Astrocyte of the hippocampus (primary cell): ENCODE results near the gene NTHL1.

Experiments used
- DNase-seq: peaks from one replicate; pipeline ENCODE4 v3.0.0; 2011; ENCODE audit warnings: low read depth, low spot score

The NTHL1 gene

DNA sequence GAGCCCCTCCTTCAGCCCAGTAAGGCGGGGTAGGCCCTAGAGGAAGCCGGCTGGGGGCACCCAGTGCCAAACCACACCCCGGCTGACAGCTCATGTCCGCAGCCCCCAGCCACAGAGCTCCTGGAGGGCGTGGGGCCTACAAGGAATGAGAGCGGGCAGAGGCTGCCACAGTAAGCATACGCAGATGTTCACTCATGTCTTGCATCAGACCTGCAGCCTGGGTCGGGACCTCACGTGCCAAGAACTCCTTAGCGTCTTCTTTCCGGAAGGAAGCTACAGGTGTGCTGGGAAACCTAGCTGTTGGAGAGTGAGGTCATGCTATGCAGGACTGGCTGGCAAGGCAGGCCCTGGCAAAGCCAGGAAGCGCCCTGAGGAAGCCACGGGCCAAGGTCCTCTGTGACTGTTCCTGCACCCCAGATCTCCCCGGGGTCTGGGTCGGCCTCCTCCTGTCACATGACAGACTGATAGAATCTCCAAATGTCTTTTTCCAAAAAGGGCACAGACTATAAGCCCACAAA is 39.6 kb downstream of the NTHL1 start:
- DNase-seq = no peak

DNA sequence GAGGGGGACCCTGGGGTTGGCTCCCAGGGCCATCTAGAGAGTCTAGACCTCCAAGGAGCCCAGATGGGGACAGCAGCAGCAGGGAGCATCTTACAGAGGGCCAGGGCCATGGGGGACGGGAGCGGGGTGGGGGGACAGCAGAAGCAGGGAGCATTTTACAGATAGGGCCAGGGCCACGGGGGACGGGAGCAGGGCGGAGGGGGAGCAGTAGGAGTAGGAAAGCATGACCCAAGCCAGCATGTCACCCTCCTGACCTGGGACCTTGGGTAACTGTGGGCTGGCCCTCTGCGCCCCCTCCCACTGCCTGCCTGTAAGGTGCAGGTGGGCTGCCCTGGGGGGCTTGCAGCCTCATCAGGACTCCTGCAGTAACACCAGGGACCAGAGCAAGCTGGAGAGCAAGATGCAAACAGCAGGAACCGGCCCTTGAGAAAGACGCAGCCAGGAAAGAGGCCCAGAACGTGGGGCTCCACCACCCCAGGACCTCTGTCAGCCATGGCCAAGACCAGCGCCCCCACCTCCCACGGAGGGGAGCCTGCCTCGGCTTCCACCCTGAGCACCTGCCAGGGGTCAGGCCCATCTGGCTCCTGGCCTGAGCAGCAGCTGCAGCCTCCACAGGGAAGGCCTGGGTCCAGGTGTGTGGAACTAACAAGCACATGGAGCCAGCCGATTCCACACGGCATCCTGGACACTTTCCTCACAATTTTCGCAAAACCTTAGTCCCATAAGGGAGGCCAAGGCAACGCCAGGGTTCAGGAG is 40.4 kb downstream of the NTHL1 start:
- DNase-seq = no peak

DNA sequence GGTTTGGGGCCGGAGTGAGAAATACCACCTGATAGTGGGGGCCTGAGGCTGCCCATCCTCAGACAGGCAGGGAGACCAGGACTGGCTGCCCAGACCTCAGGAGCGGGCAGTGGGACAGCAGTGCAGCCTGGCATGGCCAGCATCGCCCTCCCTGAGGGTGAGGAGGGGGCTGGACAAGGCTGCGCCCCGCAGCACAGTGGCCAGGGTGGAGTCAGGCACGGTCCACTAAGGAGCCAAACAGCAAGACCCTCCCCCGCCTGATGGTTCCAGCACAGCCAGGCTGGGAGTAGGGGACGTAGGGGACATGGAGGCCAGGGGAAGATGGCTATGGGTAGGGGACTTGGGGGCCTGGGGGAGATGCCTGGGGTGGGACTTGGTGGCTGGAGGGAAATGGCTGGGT is 41.3 kb downstream of the NTHL1 start:
- no peak for DNase-seq

DNA sequence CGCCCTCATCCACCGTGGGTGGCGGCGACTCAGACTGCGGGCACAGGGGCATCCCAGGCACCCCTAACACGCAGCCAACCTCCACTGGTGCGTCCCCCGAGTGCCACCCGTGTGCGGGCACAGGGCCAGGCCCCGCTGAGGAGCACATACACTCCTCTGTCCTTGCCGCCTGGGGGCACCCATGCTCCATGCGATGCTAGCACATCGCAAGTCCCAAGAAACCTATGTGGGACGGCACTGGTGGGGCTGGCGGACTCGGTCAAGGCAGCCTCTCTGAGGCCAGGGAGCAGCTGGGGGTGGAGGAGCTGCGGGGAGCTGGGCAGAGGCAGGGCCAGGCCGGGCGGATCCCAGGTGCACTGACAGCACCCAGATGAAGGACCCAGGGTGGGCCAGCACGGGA is 42.0 kb downstream of the NTHL1 start:
- DNase-seq = no peak

DNA sequence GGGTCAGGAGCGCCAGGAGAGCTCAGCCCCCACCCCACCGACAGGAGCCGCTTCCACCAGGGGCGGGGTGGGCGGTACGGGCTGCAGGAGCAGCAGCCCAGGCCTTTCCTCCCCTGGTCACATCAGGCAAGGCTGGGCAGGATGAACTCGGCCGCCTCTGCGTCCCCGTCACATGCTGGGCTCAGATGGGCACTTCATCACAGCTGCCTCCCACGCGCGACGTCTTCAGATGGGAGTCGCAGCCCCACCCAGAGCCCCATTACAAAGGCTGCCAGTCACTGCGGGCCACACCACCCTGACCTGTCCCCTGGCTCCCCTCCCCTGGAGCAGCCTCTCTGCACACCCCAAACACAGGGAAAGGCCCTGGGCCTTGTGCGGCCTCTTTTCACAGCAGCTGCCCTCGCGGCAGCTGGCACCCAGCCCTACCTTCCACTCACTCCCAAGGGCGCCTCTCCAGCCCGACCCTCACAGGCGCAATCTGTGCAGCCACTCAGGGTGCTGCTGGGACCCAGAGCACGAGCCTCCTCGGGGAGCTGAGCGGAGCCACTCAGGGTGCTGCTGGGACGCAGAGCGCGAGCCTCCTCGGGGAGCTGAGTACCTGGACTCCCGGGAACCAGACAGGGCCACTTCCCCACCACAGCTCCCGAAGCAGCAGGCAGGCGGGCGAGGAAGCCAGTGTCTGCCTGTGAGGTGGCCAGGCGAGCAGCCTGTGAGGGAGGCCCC is 42.7 kb downstream of the NTHL1 start:
- DNase-seq = no peak

DNA sequence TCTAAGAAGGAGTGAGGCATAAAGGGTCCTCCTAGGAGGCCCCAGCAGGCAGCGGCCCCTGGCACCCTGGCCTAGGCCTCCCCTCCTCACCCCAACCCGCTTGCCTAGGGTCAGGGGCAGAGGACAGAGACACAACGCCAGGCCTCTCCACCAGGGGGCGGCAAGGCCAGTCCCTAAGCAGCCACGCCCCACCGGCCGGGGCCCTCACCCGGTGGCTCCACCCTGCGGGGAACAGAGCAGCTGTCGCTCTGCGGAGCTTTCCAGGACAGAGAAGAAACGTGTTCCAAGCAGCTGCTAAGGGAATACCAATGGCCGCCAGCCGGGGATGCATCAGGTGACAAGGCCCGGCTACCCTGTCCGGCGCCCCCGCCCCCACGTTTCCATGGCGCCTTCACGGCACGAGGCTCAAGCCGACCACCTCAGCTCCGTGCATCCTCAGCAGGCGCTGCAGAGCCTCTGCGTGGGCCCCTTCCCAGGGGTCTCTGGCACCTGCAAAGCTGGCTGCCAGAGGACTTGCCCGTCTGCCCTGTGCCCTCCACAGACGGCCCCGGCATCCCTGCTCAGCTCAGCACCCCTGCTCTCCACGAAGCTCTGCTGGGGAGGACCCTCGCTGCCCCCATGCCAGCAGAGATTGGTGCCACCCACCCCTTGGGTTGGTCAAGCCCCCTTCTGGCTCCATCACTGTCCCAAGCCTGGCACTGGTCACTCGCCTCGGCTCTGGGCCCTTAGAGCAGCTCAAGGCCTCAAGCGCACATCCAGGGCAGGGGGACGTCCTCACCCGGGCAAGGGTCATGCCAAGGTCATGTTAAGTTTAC is 43.6 kb downstream of the NTHL1 start:
- DNase-seq = peak; percentile 92

DNA sequence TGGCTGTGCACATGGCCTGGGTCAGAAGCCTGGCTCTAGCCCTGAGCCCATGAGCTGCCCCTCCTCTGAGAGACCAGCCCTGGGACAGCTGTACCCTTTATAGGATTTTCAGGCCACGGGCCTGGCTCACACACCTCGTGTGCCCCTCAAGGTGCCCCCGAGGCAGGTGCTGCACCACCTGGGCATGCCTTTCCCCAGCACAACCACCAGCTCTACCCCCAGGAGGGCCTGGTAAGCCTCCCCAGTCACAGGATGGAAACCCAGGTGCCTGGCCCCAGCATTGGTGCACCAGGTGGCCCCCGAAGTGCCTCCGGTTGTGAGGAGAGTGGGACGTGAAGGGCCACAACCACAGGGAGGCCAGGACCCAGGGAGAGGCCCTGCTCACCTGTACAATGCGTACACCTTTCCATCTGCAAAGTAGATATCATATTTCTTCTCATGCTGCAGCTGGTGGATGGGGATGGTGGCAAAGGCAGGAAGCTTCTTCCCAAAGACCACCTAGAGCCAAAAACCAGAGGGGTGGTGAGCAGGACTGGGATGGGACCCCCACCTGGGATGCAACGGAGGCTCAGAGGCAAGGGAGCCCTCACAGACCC is 44.3 kb downstream of the NTHL1 start:
- no peak for DNase-seq

DNA sequence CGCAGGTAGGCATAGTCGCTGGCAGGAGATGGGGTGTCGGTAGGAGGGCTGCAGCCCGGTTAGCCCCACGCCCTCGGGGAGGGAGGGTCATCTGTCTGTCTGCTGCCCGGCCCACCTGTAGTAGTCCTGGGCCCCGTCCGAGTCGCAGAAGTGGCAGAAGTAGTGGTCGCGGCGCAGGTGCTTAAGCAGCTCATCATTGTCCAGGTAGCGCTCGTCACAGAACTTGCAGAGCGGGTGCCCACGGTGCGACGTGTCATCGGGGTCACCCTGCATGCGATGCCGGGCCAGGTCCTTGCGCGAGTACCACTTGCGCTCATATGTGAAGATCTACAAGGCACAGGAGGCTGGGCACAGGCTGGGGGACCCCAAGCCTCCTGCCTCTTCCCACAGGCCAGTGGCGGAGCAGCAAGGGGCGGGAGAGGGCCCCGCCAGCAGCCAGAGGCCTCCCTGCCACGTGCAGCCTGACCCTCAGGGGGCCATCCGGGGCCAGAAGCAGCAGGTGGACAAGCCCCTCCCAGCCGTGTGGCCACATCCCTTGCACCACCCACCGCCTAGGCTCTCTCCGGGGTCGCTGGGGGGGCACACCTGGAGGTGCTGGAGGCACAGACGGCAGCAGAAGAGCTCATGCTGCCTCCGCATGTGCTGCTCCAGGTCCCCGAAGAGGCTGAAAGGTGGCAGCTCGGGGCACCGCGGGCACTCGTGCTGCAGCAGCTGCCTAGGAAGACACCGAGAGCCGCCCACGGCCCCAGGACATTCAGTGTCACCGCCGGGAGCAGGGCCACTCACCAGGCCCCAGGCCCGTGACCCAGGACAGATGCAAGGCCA is 45.0 kb downstream of the NTHL1 start:
- DNase-seq = no peak

DNA sequence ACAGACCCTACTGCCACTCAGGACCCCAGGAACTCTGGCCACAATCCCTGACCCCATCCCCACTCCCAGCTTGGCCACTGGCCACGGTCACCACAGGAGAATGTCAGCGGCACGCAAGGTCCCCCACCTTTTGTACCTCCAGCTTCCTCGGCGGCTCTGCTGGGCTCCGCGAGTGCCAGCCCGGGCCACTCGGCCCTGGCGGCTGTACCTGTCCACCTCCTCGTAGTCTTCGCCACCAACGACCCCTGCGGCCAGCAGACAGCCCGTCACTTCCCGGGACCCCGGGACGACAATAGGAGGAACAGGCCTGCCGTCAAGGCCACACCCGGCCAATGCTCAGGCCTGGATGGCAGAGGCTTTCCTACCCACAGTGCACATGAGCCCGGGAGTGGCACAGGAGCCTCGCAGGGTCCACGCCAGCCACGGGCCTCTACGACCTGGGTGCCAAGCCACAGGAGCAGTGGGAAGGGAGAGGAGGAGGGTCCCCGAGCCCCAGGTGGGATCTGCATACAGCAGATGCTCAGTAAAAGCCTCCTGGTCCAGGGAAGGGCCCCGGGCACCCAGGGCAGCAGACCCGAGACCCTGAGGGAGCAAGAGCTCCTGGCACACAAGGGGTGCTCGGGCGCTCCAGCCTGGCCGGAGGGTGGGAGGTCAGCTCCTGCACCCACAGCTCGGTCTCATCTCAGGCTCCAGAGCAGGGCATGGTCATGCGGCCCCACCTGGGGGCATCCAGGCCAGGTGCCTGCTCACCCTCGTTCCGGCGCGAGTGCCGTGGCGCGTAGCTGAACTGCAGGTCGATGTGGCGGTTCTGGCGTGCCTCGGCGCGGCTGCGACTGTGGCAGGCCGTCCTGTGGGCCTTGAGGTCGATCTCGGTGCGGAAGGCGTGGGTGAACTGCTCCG is 45.9 kb downstream of the NTHL1 start:
- DNase-seq = no peak

DNA sequence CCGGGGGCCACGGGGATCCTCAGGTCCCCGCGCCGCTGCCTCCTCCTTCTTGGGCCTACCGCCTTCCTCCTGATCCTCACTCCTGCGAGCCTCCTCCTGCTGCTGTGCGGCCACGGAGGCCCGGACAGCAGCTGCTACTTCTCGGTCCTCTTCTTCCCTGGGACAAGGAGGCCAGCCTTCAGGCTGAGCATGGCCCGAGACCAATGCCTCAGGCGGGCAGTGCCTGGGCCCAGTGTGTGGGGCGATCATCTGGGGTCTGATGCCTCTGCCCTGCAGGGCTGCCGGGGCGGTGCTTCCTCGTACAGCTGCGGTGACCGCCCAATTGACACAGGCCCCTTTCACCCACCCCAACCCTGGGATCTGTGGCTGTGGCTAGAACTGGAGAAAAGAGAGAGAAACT is 46.6 kb downstream of the NTHL1 start:
- DNase-seq = no peak

DNA sequence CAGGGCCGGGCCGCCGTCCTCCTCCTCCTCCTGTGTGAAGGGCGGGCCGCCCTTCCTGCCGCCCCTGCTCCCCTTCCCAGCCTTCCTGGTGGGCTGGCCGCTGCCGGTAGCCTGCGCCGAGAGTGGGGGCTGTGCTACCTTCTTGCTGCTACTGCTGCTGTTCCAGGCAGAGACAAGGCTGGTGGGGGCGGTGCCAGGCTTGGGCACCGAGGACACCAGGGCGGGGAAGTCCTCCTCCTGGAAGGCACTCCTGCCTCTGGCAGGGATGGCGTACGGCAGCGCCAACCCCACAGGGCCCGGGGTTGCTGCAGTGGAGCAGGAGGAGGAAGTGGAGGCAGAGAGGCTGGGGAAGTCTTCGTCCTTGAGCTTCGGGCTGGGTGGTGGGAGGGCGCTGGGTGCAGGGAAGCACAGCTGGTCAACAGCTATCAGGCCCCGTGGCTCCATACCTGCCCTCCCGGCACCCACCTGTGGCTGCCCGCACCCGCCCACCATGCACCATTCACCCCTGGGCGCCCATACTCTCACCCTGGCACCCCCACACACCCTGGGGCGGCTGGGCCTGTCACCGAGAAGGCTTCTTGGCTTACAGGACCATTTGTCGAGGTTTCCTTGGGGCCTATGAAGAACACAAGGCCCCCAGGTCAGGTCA is 47.6 kb downstream of the NTHL1 start:
- DNase-seq = no peak

DNA sequence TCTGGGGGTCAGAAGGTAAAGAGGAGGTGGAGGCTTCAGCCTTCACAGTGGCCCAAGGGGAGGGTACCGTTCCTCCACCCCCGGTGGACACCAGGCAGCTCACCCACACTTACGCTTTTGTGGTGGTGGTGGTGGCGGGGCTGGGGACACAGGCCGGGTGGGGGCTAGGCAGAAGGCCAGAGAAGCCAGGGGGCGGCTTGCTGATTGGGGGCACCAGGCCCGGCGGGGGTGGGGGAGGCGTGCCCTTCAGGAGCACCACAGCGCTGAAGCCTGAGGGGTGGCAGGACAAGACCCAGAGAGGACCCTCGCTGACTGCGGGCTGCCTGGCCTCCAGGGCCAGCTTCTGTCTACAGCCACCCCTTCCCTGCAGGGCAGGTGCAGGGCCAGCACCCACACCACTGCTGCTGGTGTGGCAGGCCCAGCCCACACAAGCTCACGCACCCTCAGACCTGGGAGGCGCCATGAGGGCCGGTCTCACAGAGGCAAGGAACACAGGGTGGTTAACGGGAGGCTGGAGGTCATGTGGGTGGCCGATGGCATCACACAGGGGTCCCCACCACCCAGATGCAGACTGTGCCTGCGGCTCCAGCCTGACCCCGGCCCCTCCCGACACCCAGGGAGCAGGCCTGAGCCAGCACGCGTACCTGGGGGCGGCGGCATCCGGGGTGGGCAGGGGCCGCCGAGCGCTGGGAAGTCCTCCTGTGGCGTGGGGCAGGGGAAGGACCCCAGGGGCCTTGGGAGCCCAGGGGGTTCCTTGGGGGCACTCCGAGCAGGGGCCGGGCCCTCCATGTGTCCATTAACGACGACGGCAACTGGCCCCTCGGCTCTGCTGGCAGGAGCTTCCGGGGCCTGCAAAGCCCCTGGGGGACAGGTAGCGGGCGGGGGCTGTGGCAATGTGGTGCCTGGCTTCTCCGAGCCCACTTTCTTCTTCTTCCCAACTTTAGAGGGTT is 48.5 kb downstream of the NTHL1 start:
- no peak for DNase-seq

DNA sequence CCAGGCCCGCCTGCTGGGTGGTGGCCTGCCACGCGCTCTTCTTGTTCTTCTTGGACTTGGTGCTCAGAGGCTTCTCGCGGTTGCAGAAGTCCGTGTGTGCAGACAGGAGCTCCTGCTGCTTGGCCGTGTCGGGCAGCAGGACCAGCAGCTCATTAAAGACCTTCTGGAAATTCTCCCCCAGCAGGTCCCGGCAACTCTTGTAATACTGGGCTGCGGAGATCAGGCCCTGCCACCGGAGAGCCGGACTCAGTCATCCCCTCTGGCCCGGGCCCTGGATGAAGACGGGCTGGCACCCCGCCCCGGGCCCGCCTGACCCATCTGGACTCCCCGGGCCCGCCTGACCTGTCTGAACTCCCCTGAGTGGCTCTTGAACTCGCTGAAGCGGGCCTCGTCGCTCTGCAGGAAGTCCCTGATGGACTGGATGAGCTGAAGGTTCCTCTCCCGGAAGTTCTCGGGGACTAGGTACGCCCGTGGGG is 49.2 kb downstream of the NTHL1 start:
- DNase-seq = no peak

DNA sequence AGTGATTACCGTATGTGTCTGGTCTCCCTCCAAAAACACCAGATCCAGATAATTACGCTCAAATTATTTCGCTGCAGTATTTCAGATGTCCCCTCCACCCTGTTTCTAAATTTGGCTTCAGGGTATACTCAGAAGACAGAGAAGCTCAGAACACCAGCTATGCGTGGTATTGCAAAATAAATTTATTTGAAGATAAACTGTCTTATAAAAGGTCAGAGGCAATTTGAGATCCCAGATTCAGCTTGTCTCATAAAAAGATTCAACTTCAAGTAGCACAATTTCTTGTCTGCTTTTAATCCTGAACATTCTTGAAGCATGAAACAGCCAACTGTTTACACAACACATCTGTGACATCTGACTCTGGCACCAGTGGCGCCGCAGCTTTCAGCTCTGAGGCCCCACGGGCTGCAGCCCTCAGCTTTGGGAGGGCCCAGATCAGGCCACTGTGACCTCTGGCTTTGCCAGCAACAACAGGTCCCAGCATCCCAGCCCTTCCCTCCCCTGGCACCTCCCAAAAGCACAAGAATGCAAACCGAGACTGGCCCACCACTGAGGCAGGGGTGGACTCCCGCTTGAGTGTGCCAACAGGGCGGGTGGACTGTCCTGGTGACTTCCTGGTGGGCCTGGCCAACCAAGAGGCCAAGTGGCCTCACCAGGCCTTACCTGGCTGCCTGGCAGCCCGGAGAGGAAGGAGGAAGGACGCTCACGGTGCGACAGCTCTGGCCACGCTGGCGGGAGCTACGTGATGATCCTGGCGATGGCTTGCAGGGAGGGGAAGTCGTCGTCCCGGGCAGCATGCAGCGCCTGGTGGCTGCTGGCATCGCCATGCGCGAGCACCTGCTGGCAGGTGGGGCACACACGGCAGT is 49.9 kb downstream of the NTHL1 start:
- no peak for DNase-seq

DNA sequence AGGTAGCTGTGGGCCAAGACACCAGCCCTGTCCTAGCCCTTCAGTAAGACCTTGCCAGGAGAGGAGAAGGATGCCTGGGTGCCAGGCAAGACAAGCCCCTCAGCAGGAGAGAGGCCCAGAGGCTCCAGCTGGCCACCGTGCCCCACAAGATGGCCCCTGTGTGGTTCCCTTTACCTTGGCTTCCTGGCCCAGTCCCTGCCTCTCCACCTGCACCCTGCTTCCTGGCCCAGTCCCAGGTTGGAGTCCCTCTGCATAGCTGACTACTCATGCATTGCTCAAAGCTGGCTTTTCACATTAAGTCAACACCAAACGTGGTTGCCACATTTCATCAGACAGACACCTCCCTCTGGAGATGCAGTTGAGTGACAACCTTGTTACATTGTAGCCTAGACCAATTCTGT is 53.9 kb downstream of the NTHL1 start:
- no peak for DNase-seq

DNA sequence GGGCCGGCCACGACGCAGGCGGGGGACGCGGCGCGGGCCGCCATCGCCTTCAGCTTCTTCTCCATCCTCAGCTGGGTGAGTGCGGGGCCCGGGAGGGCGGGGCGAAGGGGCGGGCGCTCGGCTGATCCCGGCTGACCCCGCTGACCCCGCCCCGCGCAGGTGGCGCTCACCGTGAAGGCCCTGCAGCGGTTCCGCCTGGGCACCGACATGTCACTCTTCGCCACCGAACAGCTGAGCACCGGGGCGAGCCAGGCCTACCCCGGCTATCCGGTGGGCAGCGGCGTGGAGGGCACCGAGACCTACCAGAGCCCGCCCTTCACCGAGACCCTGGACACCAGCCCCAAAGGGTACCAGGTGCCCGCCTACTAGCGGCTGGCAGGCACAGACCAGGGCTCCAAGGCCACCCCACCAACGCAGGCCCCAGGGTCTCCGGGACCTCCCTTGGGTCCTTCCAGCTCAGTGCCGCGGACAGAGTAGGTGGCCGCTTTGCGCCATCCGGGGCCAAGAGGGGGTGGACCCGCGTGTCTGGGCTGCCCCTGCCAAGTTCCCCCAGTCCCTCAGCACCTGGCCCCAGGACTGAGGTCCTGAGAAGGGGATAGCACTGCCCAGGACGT is 54.8 kb downstream of the NTHL1 start:
- no peak for DNase-seq
